HL-60 (cell line): ENCODE results near the gene RNF227.

Experiments
- DNase-seq, 2 experiments: peaks; one replicate each; pipeline ENCODE4 v3.0.0-alpha.2; 2010 to 2020; ENCODE audit warnings: low read depth in 1 of 2, low spot score in 1 of 2
- H3K27ac ChIP-seq: fragments of 250-450 bp; sonication (Bioruptor Pico); replicated peaks from 2 replicates; pipeline ENCODE4 v1.5.1; 2020; ENCODE audit warnings: mild to moderate bottlenecking, moderate library complexity
- H3K27me3 ChIP-seq: fragments of 250-450 bp; sonication (Bioruptor Pico); 2 replicates; pipeline ENCODE4 v1.5.1; 2021; ENCODE audit warnings: mild to moderate bottlenecking, moderate library complexity; ENCODE audit not compliant: insufficient read depth, poor library complexity, severe bottlenecking
- H3K4me3 ChIP-seq: replicated peaks from 2 replicates; pipeline ENCODE4 v1.5.1; 2011; ENCODE audit warnings: mild to moderate bottlenecking, control low read depth, low read length; ENCODE audit not compliant: insufficient read depth
- CTCF ChIP-seq: IDR thresholded peaks from one replicate; pipeline ENCODE4 v1.5.1; 2011; ENCODE audit warnings: low read length, control low read depth, inconsistent platforms; ENCODE audit not compliant: insufficient read depth
- GABPA ChIP-seq: IDR thresholded peaks from 2 replicates; pipeline ENCODE4 v1.6.1; 2012; ENCODE audit warnings: low read depth
- POLR2AphosphoS5 ChIP-seq: IDR thresholded peaks from 2 replicates; pipeline ENCODE4 v1.6.1; 2012; ENCODE audit warnings: low read depth
- REST ChIP-seq: IDR thresholded peaks from 2 replicates; pipeline ENCODE4 v1.6.1; 2012; ENCODE audit warnings: low read depth; ENCODE audit not compliant: insufficient replicate concordance
- SPI1 ChIP-seq: IDR thresholded peaks from 2 replicates; pipeline ENCODE4 v1.6.1; 2012; ENCODE audit warnings: low read depth, mild to moderate bottlenecking, borderline replicate concordance

RNF227 gene

DNA sequence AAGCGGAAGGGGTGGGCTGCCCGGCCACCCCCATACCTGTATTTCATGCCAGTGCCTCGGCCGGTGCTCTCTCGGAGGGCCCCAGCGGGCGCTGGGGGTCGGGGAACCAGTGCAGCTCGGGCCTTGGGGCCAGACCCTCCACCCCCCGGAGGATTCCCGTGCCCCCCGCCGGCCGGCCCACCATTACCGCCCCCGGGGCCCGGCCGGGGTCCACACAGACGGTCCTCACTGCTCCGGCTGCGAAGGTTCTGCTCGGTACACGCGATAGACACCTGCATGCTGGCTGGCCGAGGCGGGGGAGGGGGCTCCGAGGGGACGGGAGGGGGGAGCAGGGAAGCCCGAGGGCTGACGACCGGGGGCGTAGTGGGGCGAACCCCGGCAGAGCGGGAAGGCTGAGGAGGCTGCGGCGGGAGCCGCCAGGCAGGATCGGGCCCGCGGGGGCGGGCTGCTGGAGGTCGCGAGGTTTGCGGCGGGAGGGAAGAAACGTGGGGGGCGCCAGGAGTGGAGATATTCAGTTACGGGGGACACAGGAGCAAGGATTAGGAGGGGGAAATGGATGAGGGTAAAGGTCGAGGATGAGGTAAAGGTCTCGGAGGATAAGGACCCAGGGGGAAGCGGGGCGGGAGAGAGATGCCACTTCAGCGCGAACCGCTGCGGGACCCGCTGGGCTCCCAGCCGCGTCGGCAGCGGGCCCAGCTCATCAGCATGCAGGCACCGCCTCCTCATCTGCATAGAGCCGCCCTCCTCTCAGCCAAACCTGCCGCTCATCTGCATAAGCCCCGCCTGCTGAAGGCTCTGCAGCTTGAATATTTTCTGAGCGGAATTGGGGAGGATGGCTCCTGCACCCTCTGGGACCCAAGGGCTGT is 13.3 kb upstream of the RNF227 start, which contains the start of gene KCNAB3:
KCNAB3 (minus strand) TSS at position 699 of the 866 bp plus-strand sequence; CDS start at position 278, 421 bp downstream.
- no peak for TF ChIP-seq POLR2AphosphoS5
- no peak for TF ChIP-seq CTCF
- TF ChIP-seq REST = no peak
- no peak for TF ChIP-seq GABPA
- TF ChIP-seq SPI1 = no peak
- H3K27me3 ChIP-seq = no peaks in the 10 kb centered on the region
- H3K4me3 ChIP-seq = no peak within 1 kb of the TSS
- H3K27ac ChIP-seq = no peak within 1 kb of the TSS
- DNase-seq = no peak

GRCh38 chr17:7927596-7927995 is 11.5 kb upstream of the RNF227 start:
- H3K27ac ChIP-seq = no peak overlapping the region
- H3K4me3 ChIP-seq = no peak overlapping the region
- no peaks in the 10 kb centered on the region for H3K27me3 ChIP-seq
- no peak for DNase-seq
- no peak for TF ChIP-seq CTCF
- TF ChIP-seq REST = no peak
- TF ChIP-seq SPI1 = 0 out of 2 replicates have a peak, but pooled peaks have one; percentile 49

DNA sequence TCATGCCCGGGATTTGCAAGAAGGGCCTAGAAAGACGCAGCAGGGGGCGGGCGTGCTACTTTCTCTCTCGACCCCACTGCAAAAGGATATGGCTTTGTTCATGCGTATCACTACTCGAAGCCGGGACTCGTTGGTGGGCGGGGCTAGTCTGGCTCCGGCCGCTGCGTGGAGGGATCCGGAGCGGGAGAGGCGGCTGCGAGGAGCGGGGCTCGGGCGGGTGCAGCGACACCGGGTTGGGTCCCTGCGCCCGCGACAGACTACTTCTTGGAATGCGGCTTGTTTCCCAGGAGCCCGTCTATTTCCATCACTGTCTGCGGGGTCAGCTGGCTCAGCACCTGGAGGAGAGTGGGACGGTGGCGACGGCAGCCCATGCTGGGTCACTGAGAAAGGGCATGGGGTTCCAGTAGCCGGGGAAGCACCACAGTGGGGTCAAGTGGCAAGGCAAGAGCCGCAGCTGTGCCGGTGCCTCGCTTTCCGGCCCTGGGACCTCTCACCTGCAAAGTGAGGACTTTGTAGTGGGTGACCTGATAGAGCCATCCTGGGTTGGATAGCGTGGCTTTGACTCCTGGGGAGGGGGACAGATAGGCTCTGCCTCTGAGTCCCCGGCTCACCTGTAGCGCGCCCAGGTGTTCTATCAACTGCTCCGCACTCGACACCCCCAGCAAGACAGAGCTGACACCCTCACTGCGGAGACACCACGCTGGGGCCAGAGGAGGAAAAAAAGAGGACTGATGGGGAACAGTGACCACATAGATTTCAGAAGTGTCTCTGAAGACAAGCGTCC is 6.9 kb upstream of the RNF227 start:
- no peaks in the 10 kb centered on the region for H3K27me3 ChIP-seq
- no peak for DNase-seq
- no peak overlapping the region for H3K27ac ChIP-seq
- no peak overlapping the region for H3K4me3 ChIP-seq
- TF ChIP-seq GABPA (no peak), CTCF (no peak), REST (no peak), POLR2AphosphoS5 (no peak), SPI1 (no peak)
